IMR-90 (cell line): ENCODE data around the gene FOXN3.

ENCODE experiments used
- CTCF ChIP-seq: conservative IDR thresholded peaks from 2 replicates; pipeline ENCODE4 v1.5.1; 2012; ENCODE audit warnings: mild to moderate bottlenecking, low read depth, low read length, improper control_type of control experiment
- ELK1 ChIP-seq: fragments of 150-350 bp; IDR thresholded peaks from 2 replicates; pipeline ENCODE4 v1.6.1; 2016; ENCODE audit warnings: low read depth, mild to moderate bottlenecking, low read length, moderate library complexity, borderline replicate concordance
- FOS ChIP-seq: fragments of 150-350 bp; IDR thresholded peaks from 2 replicates; pipeline ENCODE4 v1.6.1; 2016; ENCODE audit warnings: low read depth, low read length
- MXI1 ChIP-seq: IDR thresholded peaks from 2 replicates; pipeline ENCODE4 v1.6.1; 2012; ENCODE audit warnings: low read depth, mild to moderate bottlenecking, low read length, moderate library complexity, borderline replicate concordance
- POLR2A ChIP-seq: IDR thresholded peaks from 2 replicates; pipeline ENCODE4 v1.6.1; 2012; ENCODE audit warnings: mild to moderate bottlenecking, low read depth, low read length
- RCOR1 ChIP-seq: IDR thresholded peaks from 2 replicates; pipeline ENCODE4 v1.6.1; 2012; ENCODE audit warnings: mild to moderate bottlenecking, low read length, improper control_type of control experiment; ENCODE audit not compliant: insufficient replicate concordance
- SMC3 ChIP-seq: fragments of 150-350 bp; IDR thresholded peaks from 2 replicates; pipeline ENCODE4 v1.6.1; 2016; ENCODE audit warnings: low read depth, mild to moderate bottlenecking, antibody characterized with exemption, low read length, moderate library complexity
- USF2 ChIP-seq: fragments of 150-350 bp; IDR thresholded peaks from 2 replicates; pipeline ENCODE4 v1.6.1; 2017; ENCODE audit warnings: mild to moderate bottlenecking, antibody characterized with exemption, low read length, low read depth

- TF ChIP-seq CTCF = no peak
- TF ChIP-seq ELK1 = no peak
- no peak for TF ChIP-seq FOS
- TF ChIP-seq POLR2A = no peak
- TF ChIP-seq MXI1 = no peak
- no peak for TF ChIP-seq RCOR1
- TF ChIP-seq USF2 = no peak
- no peak for TF ChIP-seq SMC3
Observed at GRCh38 chr14:89442280-89442679, 25.2 kb upstream of the FOXN3 start.
